HCT116 (cell line): ENCODE results near the gene MFN2. TPM values are rescaled to one million over a fixed set of nuclear protein-coding genes. Genes with fewer than 3 reads are reported as not detected.

Experiments
- ATAC-seq: fragments of 200-7000 bp; cut with Tn5 transposase; 2 replicates; pipeline ENCODE4 v1.9.1; 2020; ENCODE audit warnings: mild to moderate bottlenecking, moderate library complexity
- BruUV-seq: library from RNA; stranded (reverse); fragments of 400-500 nt; replicated peaks from 2 replicates; lab custom pipeline; 2021; lab: Mats Ljungman, UMichigan
- CTCF ChIA-PET: fragments of 300-600 bp; sonication (Branson Sonifier 250); formaldehyde crosslinking; loops from one replicate; lab custom pipeline; 2021; ENCODE audit warnings: antibody characterized with exemption; lab: Charles Lee
- POLR2A ChIA-PET: fragments of 300-600, 350-600 bp; sonication (Branson Sonifier 250); formaldehyde crosslinking; loops from one replicate; lab custom pipeline; 2021; ENCODE audit warnings: antibody characterized with exemption; lab: Charles Lee
- RAD21 ChIA-PET, 2 experiments: fragments of 300-600 bp; sonication (Branson Sonifier 250); formaldehyde crosslinking; loops; one replicate each; lab custom pipeline; 2023; ENCODE audit warnings: low total read pairs in 2 of 2; ENCODE audit not compliant: uncharacterized antibody in 2 of 2, unreplicated experiment in 2 of 2, low non-redundant PET in 1 of 2; lab: Charles Lee
- DNase-seq: peaks from one replicate; pipeline ENCODE4 v3.0.0-alpha.2; 2010; ENCODE audit warnings: low read depth, low spot score
- H2AFZ ChIP-seq: fragments of 200-600 bp; shearing (Covaris generic), sonication (generic); 2 replicates; pipeline ENCODE4 v1.6.1; 2017; ENCODE audit warnings: low read depth, mixed run types, mixed read lengths, antibody characterized with exemption, low read length; ENCODE audit not compliant: poor library complexity, severe bottlenecking
- H3K27ac ChIP-seq: 2 replicates; pipeline ENCODE4 v1.5.1; 2012; ENCODE audit warnings: low read depth, low read length
- H3K27me3 ChIP-seq: fragments of 200-600 bp; sonication (generic); 2 replicates; pipeline ENCODE4 v1.6.1; 2016; ENCODE audit warnings: mixed run types, low read length, mixed read lengths; ENCODE audit not compliant: insufficient read depth
- H3K36me3 ChIP-seq, 2 experiments: fragments of 200-500 bp in 1 of 2; fragments of 200-600 bp in 1 of 2; sonication (Bioruptor generic) in 1 of 2; sonication (generic) in 1 of 2; 2 replicates each; pipeline versions ENCODE4 v1.5.1 to v1.6.1; 2014 to 2016; ENCODE audit warnings: low read length in 2 of 2, inconsistent platforms in 1 of 2, mixed read lengths in 1 of 2, mixed run types in 1 of 2; ENCODE audit not compliant: insufficient read depth in 2 of 2, control insufficient read depth in 1 of 2
- H3K4me1 ChIP-seq, 2 experiments: fragments of 200-600 bp in 1 of 2; sonication (generic) in 1 of 2; 2 replicates each; pipeline versions ENCODE4 v1.5.1 to v1.6.1; 2012 to 2017; ENCODE audit warnings: low read length in 2 of 2, inconsistent platforms in 1 of 2, mild to moderate bottlenecking in 1 of 2, mixed read lengths in 1 of 2, mixed run types in 1 of 2, moderate library complexity in 1 of 2; ENCODE audit not compliant: insufficient read depth in 2 of 2, control insufficient read depth in 1 of 2
- H3K4me2 ChIP-seq: fragments of 200-600 bp; sonication (generic); 2 replicates; pipeline ENCODE4 v1.6.1; 2017; ENCODE audit warnings: mixed run types, low read length, mixed read lengths
- H3K4me3 ChIP-seq, 2 experiments: fragments of 200-600 bp in 1 of 2; sonication (generic) in 1 of 2; replicated peaks in 1 of 2; 2 replicates each; pipeline ENCODE4 v1.5.1; 2011 to 2016; ENCODE audit warnings: low read length in 2 of 2, control low read depth in 1 of 2, low read depth in 1 of 2, mild to moderate bottlenecking in 1 of 2, mixed read lengths in 1 of 2, mixed run types in 1 of 2
- H3K79me2 ChIP-seq: fragments of 200-600 bp; sonication (generic); 2 replicates; pipeline ENCODE4 v1.6.1; 2017; ENCODE audit warnings: mild to moderate bottlenecking, mixed run types, low read length, moderate library complexity, mixed read lengths; ENCODE audit not compliant: insufficient read depth
- H3K9ac ChIP-seq: fragments of 200-600 bp; sonication (generic); 2 replicates; pipeline ENCODE4 v1.6.1; 2016; ENCODE audit warnings: low read length, mixed read lengths
- H3K9me2 ChIP-seq: fragments of 200-600 bp; sonication (generic), shearing (Covaris generic); 2 replicates; pipeline ENCODE4 v1.6.1; 2017; ENCODE audit warnings: mixed run types, mild to moderate bottlenecking, moderate library complexity; ENCODE audit not compliant: insufficient read depth
- H3K9me3 ChIP-seq, 2 experiments: fragments of 200-500 bp in 1 of 2; fragments of 200-600 bp in 1 of 2; sonication (Bioruptor generic) in 1 of 2; sonication (generic) in 1 of 2; 2 replicates each; pipeline ENCODE4 v1.6.1; 2014 to 2017; ENCODE audit warnings: low read length in 2 of 2, mixed read lengths in 2 of 2, inconsistent platforms in 1 of 2, low read depth in 1 of 2, mild to moderate bottlenecking in 1 of 2, mixed run types in 1 of 2, moderate library complexity in 1 of 2; ENCODE audit not compliant: control insufficient read depth in 1 of 2, insufficient read depth in 1 of 2
- H4K20me1 ChIP-seq: fragments of 200-600 bp; sonication (generic), shearing (Covaris generic); 2 replicates; pipeline ENCODE4 v1.6.1; 2017; ENCODE audit warnings: mixed run types, mild to moderate bottlenecking, moderate library complexity; ENCODE audit not compliant: insufficient read depth
- ATF3 ChIP-seq: IDR thresholded peaks from 2 replicates; pipeline ENCODE4 v1.6.1; 2012
- CBX3 ChIP-seq: IDR thresholded peaks from 2 replicates; pipeline ENCODE4 v1.6.1; 2012; ENCODE audit warnings: low read depth
- CEBPB ChIP-seq: IDR thresholded peaks from 2 replicates; pipeline ENCODE4 v1.6.1; 2012; ENCODE audit warnings: low read depth
- CTCF ChIP-seq, 3 experiments: fragments of 200-600 bp in 1 of 3; sonication (generic) in 1 of 3; IDR thresholded peaks in 2 of 3; conservative IDR thresholded peaks in 1 of 3; 2 replicates each; pipeline ENCODE4 v1.5.1; 2012 to 2017; ENCODE audit warnings: low read depth in 2 of 3, low read length in 2 of 3, antibody characterized with exemption in 1 of 3, borderline replicate concordance in 1 of 3, control low read depth in 1 of 3, mild to moderate bottlenecking in 1 of 3, mixed read lengths in 1 of 3, mixed run types in 1 of 3, moderate library complexity in 1 of 3; ENCODE audit not compliant: insufficient read depth in 1 of 3
- EGR1 ChIP-seq: IDR thresholded peaks from 2 replicates; pipeline ENCODE4 v1.6.1; 2012; ENCODE audit warnings: low read depth
- ELF1 ChIP-seq: IDR thresholded peaks from 2 replicates; pipeline ENCODE4 v1.6.1; 2012; ENCODE audit warnings: low read depth, borderline replicate concordance
- EZH2 ChIP-seq: fragments of 200-600 bp; sonication (generic); IDR thresholded peaks from 2 replicates; pipeline ENCODE4 v1.6.1; 2017; ENCODE audit warnings: antibody characterized with exemption, mixed run types
- EZH2phosphoT487 ChIP-seq: fragments of 200-600 bp; IDR thresholded peaks from 2 replicates; pipeline ENCODE4 v1.6.1; 2018; ENCODE audit warnings: antibody characterized with exemption, borderline replicate concordance
- JUND ChIP-seq: IDR thresholded peaks from 2 replicates; pipeline ENCODE4 v1.6.1; 2012
- MAX ChIP-seq: IDR thresholded peaks from 2 replicates; pipeline ENCODE4 v1.6.1; 2012
- POLR2AphosphoS5 ChIP-seq: IDR thresholded peaks from 2 replicates; pipeline ENCODE4 v1.6.1; 2011; ENCODE audit warnings: mild to moderate bottlenecking, low read depth, low read length, moderate library complexity
- RAD21 ChIP-seq: IDR thresholded peaks from 2 replicates; pipeline ENCODE4 v1.6.1; 2012; ENCODE audit warnings: low read depth, mild to moderate bottlenecking
- SP1 ChIP-seq: IDR thresholded peaks from 2 replicates; pipeline ENCODE4 v1.6.1; 2012; ENCODE audit warnings: low read depth
- SRF ChIP-seq: IDR thresholded peaks from 2 replicates; pipeline ENCODE4 v1.6.1; 2012; ENCODE audit warnings: low read depth
- YY1 ChIP-seq: IDR thresholded peaks from 2 replicates; pipeline ENCODE4 v1.6.1; 2011; ENCODE audit warnings: low read length, low read depth, moderate library complexity, mild to moderate bottlenecking; ENCODE audit not compliant: insufficient replicate concordance; ENCODE audit errors: extremely low read depth
- ZFX ChIP-seq: fragments of 450-650 bp; IDR thresholded peaks from 2 replicates; pipeline ENCODE4 v1.6.1; 2017
- ZNF274 ChIP-seq: fragments of 200-500 bp; sonication (Bioruptor generic); IDR thresholded peaks from 2 replicates; pipeline ENCODE4 v1.6.1; 2014; ENCODE audit warnings: mild to moderate bottlenecking, low read depth, low read length, inconsistent platforms
- intact Hi-C: fragments of 100-400 bp; cut with micrococcal nuclease; formaldehyde crosslinking; loops from 2 replicates; pipeline ENCODE4 v1.10.0; 2022
- total RNA-seq: library from RNA; stranded (reverse); gene quantifications from one replicate; pipeline ENCODE4 v1.2.1, GENCODE V29; 2021; ENCODE audit not compliant: unreplicated experiment

Gene MFN2
- total RNA-seq, 1 experiment from 2014 or later, result 83.0 TPM

GRCh38 chr1:11984576-11984975 lies 4.3 kb downstream of the MFN2 start:
- ChIA-PET CTCF (no interaction called here), RAD21 (no interaction called here), POLR2A (no interaction called here)
- no peak overlapping the region for H3K27ac ChIP-seq
- no peaks in the 10 kb centered on the region for H4K20me1 ChIP-seq
- no peak for ATAC-seq
- H3K4me1 ChIP-seq, result peaks cover 16 to 17% of the 10 kb centered on the region in 2 experiments
- H3K36me3 ChIP-seq, result peaks cover 30 to 46% of the 10 kb centered on the region in 2 experiments
- H3K9me2 ChIP-seq, result no peaks in the 10 kb centered on the region
- no peak overlapping the region for H3K4me3 ChIP-seq
- intact Hi-C loops, result loop anchor here (5.0 kb wide), 1 partner anchor 57 kb away; the partner anchor contains the start of gene KIAA2013
- no peak overlapping the region for H3K4me2 ChIP-seq
- DNase-seq, result no peak
- H3K9me3 ChIP-seq, result no peaks in the 10 kb centered on the region
- no TSS peak for BruUV-seq
- no peaks in the 10 kb centered on the region for H3K27me3 ChIP-seq
- peaks cover 91% of the 10 kb centered on the region for H3K79me2 ChIP-seq
- TF ChIP-seq ATF3, result no peak
- no peak for TF ChIP-seq CEBPB
- no peak for TF ChIP-seq RAD21
- TF ChIP-seq CBX3, result no peak
- no peak for TF ChIP-seq ZNF274
- TF ChIP-seq ELF1, result no peak
- H3K9ac ChIP-seq, result no peak overlapping the region
- no peak overlapping the region for H2AFZ ChIP-seq

GRCh38 chr1:11985171-11985570 lies 4.9 kb downstream of the MFN2 start:
- H3K36me3 ChIP-seq, result peaks cover 35 to 51% of the 10 kb centered on the region in 2 experiments
- H3K79me2 ChIP-seq, result peaks cover 97% of the 10 kb centered on the region
- H3K4me2 ChIP-seq, result no peak overlapping the region
- no peak for DNase-seq
- H3K27ac ChIP-seq, result no peak overlapping the region
- ATAC-seq, result no peak
- no peak overlapping the region for H3K4me3 ChIP-seq
- no peak overlapping the region for H2AFZ ChIP-seq
- H3K4me1 ChIP-seq, result peaks cover 12 to 14% of the 10 kb centered on the region in 2 experiments
- CTCF ChIA-PET, result no interaction called here
- RAD21 ChIA-PET, result no interaction called here
- BruUV-seq, result no TSS peak
- POLR2A ChIA-PET, result no interaction called here
- H3K9me2 ChIP-seq, result no peaks in the 10 kb centered on the region
- intact Hi-C loops, result no loop called here
- H3K9ac ChIP-seq, result no peak overlapping the region
- H3K27me3 ChIP-seq, result no peaks in the 10 kb centered on the region
- no peaks in the 10 kb centered on the region for H3K9me3 ChIP-seq
- H4K20me1 ChIP-seq, result no peaks in the 10 kb centered on the region
- TF ChIP-seq CBX3 (no peak), EGR1 (no peak), SRF (no peak), ZNF274 (no peak), ELF1 (no peak), SP1 (no peak), YY1 (no peak), JUND (no peak), ZFX (no peak), EZH2 (no peak), EZH2phosphoT487 (no peak), MAX (no peak), CTCF (IDR thresholded peaks at IDR 0.05 in 2 of 3, conservative IDR thresholded peaks at IDR 0.05 in 1 of 3; ENCODE audit: borderline replicate concordance in 1 of 3, insufficient read depth in 1 of 3, low read depth in 2 of 3, low read length in 2 of 3) (no peak), ATF3 (no peak), POLR2AphosphoS5 (no peak), CEBPB (no peak)
